ENCODE measurements around the gene SPHK1.

DNA sequence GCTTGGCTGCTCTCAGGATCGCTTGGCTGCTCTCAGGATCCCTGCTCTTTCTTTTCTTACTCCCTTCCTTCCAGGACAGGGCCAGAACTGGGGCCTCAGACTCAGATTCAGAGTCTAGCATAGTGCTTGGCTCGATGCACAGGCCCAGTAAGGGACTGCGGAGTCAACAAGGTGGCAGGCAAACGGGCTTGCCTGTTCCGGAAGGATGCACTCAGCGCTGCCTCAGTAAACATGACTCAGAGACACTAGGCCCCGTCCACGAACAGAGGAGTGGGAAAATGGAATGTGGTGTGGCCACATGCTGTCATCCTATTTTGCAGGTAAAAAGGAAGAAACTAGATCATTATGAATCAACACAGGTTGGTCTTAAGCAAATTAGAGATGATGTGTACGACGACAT lies 9.8 kb downstream of the SPHK1 start:
- no peak for TF ChIP-seq CTCF (conservative IDR thresholded peaks at IDR 0.05; ENCODE audit: low read length)
- no peak for TF ChIP-seq EZH2phosphoT487 (IDR thresholded peaks at IDR 0.05; ENCODE audit: borderline replicate concordance, low read depth, low read length)
